ENCODE data around the gene SLC9B2. TPM values are rescaled to one million over a fixed set of nuclear protein-coding genes. Genes with fewer than 3 reads are reported as not detected.

SLC9B2 gene
- total and polyA plus RNA-seq, 4 donors: 3.1 to 8.6 (median 6.0) TPM

DNA sequence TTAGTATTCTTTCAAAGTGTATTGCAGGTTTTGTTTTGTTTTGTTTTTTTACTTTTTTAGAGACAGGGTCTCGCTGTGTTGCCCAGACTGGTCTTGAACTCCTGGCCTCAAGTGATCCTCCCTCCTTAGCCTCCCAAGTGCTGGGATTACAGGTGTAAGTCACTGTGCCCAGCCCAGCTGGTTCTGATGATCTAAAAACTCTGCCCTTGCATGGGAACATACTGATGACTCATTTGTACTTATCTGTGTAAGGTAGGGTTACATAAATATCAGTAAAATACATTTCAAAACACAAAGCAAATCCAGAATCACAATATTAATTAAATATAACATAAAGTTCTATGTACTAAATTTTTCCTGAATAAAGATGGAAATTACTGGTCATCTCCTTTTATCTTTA is 49.7 kb downstream of the SLC9B2 start:
- Histone ChIP-seq H3K4me1 (ENCODE audit: control insufficient read depth in 5 of 5, insufficient read depth in 5 of 5, low read length in 5 of 5) (no peaks in the 10 kb centered on the region), H3K27ac (ENCODE audit: low read depth in 1 of 2, low read length in 1 of 2) (no peak overlapping the region), H3K27me3 (ENCODE audit: control insufficient read depth in 3 of 3, insufficient read depth in 3 of 3, low read length in 2 of 3) (no peaks in the 10 kb centered on the region), H3K4me3 (no peak overlapping the region), H3K36me3 (ENCODE audit: control insufficient read depth in 4 of 4, insufficient read depth in 4 of 4, low read length in 4 of 4) (peaks cover 0 to 3% (median 0%) of the 10 kb centered on the region in 4 donors), H3K9ac (ENCODE audit: insufficient read depth in 1 of 2, low read length in 2 of 2) (no peak overlapping the region), H3K9me3 (ENCODE audit: control insufficient read depth in 4 of 4, insufficient read depth in 3 of 4, low read length in 3 of 4) (no peaks in the 10 kb centered on the region)
- whole genome bisulfite sequencing, 2 donors: 100% methylated on average over 1 of the region's 1 CpG
- no peak for ATAC-seq (ENCODE audit: insufficient read depth, low FRiP score)
- no peak for DNase-seq
- TF ChIP-seq, protein P1, sequence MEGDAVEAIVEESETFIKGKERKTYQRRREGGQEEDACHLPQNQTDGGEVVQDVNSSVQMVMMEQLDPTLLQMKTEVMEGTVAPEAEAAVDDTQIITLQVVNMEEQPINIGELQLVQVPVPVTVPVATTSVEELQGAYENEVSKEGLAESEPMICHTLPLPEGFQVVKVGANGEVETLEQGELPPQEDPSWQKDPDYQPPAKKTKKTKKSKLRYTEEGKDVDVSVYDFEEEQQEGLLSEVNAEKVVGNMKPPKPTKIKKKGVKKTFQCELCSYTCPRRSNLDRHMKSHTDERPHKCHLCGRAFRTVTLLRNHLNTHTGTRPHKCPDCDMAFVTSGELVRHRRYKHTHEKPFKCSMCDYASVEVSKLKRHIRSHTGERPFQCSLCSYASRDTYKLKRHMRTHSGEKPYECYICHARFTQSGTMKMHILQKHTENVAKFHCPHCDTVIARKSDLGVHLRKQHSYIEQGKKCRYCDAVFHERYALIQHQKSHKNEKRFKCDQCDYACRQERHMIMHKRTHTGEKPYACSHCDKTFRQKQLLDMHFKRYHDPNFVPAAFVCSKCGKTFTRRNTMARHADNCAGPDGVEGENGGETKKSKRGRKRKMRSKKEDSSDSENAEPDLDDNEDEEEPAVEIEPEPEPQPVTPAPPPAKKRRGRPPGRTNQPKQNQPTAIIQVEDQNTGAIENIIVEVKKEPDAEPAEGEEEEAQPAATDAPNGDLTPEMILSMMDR (IDR thresholded peaks at IDR 0.05; ENCODE audit: control extremely low read depth, extremely low read depth): no peak

DNA sequence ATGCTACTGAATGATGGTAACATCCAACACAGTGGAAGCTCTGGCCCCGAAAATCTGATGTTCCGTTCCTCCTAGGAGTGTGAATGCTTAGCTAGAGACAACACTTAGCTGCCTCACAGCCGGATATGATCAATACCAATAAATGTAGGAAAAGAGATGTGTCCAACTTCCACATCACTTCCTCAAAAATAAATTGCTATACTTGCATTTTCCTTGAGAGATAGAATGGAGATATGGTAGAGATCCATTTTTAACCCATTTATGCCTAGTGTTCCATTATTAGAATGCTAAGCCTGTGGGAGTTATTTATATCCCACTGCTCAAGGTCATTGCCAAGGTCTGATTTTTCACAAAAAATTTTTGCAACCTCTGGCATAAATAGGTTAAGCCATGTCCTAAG is 51.6 kb downstream of the SLC9B2 start:
- TF ChIP-seq, protein P1 (IDR thresholded peaks at IDR 0.05; ENCODE audit: control extremely low read depth, extremely low read depth): no peak
- Histone ChIP-seq H3K4me3 (no peak overlapping the region), H3K27ac (ENCODE audit: low read depth in 1 of 2, low read length in 1 of 2) (no peak overlapping the region), H3K36me3 (ENCODE audit: control insufficient read depth in 4 of 4, insufficient read depth in 4 of 4, low read length in 4 of 4) (peaks cover 0 to 3% (median 0%) of the 10 kb centered on the region in 4 donors), H3K9ac (ENCODE audit: insufficient read depth in 1 of 2, low read length in 2 of 2) (no peak overlapping the region), H3K4me1 (ENCODE audit: control insufficient read depth in 5 of 5, insufficient read depth in 5 of 5, low read length in 5 of 5) (peaks cover 0 to 6% (median 0%) of the 10 kb centered on the region in 5 donors), H3K27me3 (ENCODE audit: control insufficient read depth in 3 of 3, insufficient read depth in 3 of 3, low read length in 2 of 3) (no peaks in the 10 kb centered on the region), H3K9me3 (ENCODE audit: control insufficient read depth in 4 of 4, insufficient read depth in 3 of 4, low read length in 3 of 4) (no peaks in the 10 kb centered on the region)
- DNase-seq (no peak), ATAC-seq (ENCODE audit: insufficient read depth, low FRiP score) (no peak)
- 96 to 98% methylated on average over 3 of the region's 3 CpGs for WGBS, 2 donors

DNA sequence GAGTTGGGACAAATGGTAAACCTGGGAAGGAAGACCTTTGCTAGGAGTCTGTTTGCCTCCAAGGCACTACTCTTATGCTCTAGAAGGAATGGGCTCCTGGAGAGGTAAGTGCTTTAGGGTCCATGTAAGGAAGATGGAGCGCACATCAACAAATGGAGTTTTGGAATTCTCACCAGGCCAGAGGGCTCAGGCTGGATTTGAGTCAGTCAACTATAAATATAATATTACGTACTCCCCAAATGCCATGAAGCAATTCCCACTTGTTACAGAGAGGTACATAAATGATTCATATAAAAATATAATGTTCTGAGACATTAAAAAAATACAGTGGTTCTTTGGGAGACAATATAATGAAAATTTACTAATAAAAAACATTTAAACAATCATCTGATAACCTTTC is 55.4 kb downstream of the SLC9B2 start:
- WGBS, 2 donors: 97 to 99% methylated on average over 2 of the region's 2 CpGs
- ATAC-seq (ENCODE audit: insufficient read depth, low FRiP score): no peak
- Histone ChIP-seq H3K27ac (ENCODE audit: low read depth in 1 of 2, low read length in 1 of 2) (no peak overlapping the region), H3K27me3 (ENCODE audit: control insufficient read depth in 3 of 3, insufficient read depth in 3 of 3, low read length in 2 of 3) (no peaks in the 10 kb centered on the region), H3K9ac (ENCODE audit: insufficient read depth in 1 of 2, low read length in 2 of 2) (no peak overlapping the region), H3K36me3 (ENCODE audit: control insufficient read depth in 4 of 4, insufficient read depth in 4 of 4, low read length in 4 of 4) (peaks cover 0 to 1% (median 0%) of the 10 kb centered on the region in 4 donors), H3K4me3 (no peak overlapping the region), H3K9me3 (ENCODE audit: control insufficient read depth in 4 of 4, insufficient read depth in 3 of 4, low read length in 3 of 4) (no peaks in the 10 kb centered on the region), H3K4me1 (ENCODE audit: control insufficient read depth in 5 of 5, insufficient read depth in 5 of 5, low read length in 5 of 5) (peaks cover 0 to 9% (median 3%) of the 10 kb centered on the region in 5 donors)
- TF ChIP-seq, protein P1 (IDR thresholded peaks at IDR 0.05; ENCODE audit: control extremely low read depth, extremely low read depth): no peak
- DNase-seq: no peak
